Stimulated activated CD4-positive, alpha-beta T cell treated with anti-CD3 and anti-CD28 coated beads, Interleukin-15, amount 100 ng/mL, for 24 hours (primary cell): ENCODE data around the gene PARN.

Source experiments
- DNase-seq: peaks from one replicate; pipeline ENCODE4 v3.0.0-alpha.2; 2020

Gene PARN

DNA sequence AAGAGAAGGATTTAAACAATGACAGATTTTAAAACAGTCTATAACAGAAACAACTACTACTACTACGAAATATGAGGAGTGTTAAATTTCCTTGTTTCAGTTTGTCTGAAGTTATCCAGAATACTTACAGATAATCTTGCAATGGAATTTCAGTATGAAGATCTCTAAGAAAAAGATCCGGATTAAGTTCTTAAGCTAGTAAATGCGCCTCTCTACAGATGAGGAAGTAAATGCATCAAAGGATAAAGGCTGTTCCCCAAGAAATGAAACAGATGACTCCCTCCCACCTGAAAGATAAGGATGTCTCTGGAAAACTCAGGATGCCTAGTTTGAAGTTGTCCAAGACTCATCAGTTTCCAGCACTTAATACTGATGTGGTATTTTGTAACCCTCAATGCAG is 105.1 kb downstream of the PARN start:
- no peak for DNase-seq

DNA sequence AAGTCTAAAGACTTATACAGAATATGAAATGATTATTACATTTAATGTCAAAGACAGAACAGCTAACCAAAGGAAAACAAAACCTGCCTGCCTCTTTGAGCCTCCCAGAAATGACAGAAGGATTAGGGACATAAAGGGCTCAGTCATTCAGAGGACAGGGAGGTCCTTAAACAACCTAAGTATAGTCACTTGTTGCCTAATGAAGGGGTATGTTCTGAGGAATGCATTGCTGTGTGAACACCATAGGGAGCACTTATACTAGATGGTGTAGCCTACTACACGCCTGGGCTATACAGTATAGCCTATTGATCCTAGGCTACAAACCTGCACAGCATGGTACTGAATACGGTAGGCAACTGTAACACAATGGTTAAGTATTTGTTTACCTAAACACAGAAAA is 106.4 kb downstream of the PARN start:
- no peak for DNase-seq

DNA sequence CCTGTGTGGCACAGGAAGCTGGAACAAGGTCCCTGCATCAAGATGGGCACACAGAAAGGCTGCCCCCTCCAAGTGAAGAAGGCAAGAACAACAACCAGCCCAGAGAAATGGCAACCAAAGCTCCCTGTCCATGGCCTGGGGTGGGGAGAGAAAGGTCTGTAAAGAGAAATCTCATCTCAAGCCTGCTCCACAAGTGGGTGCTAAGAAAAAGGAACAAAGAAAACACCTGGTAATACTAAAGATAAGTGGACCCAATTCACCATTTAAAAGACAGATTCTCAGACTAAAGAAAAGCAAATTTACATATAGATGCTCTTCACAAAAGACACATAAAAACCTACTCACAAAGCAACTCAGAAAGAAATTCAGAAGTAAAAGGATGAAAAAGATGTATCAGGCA is 107.4 kb downstream of the PARN start:
- DNase-seq, result no peak

DNA sequence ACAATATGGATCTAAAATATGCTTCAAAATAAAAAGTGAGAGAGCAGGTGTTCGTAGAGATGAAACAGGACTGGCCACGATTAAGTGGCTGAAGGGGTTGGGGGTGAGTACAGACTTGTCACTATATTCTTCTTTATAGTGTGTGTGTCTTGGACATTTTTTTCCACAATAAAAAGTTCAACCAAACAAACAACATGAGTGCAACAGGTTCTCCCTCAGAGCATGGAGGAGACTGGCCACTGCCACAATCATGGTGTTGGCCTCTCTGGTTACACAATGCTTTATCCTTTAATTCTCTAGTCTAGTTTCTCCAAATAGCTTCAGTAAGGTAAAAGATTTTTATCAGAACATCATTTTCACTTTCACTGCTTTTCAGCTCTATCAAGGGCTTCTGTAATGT is 109.3 kb downstream of the PARN start:
- DNase-seq, result no peak

DNA sequence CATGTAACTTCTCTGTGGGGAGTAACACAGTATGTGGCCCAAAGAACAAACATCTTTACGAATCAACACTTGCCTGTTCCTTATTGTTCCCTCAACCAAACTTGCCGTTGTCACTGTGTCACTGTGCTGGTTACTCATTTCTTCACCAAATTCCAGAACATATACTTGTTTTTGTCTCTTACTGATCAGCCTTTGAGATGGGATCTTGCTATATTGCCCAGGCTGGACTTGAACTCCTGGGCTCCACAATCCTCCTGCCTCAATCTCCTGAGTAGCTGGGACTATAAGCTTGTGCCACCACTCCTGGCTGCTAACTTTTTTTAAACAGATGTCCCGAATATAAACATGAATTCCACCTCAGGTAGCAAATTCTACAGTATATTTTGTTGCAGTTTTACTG is 115.1 kb downstream of the PARN start:
- DNase-seq, result no peak

DNA sequence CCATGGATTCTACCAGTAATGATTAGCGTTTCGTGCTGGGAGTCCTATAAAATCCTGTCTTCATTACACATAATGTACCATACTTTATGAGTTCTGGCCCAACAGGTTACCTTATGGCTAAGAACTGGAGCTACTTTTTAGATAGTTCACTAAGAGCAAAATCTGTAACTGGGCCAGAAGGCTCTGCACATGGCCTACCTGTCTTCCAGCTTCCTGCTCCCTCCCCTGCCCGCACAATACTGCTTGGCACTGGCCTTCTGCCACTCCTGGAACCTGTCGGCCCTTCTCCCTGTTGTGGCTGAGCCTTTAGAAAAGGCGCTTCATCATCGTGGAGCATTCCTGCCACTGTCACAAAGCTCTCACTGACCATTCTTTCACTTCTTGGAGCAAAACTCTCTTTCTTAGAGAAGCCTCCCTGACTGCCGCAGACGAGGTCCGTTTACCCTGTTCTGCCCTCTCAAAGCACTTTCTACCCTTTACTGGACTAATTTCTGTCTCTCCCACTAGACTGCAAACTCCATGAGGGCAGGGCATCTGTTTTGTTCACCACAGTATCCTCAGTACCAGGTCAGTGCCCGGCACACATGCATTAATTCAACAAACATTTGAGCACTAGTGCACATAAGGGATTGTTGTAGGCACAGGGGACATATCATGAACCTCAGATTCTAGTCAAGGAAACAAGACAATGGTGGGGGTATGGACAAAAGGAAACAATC is 116.5 kb downstream of the PARN start:
- no peak for DNase-seq

DNA sequence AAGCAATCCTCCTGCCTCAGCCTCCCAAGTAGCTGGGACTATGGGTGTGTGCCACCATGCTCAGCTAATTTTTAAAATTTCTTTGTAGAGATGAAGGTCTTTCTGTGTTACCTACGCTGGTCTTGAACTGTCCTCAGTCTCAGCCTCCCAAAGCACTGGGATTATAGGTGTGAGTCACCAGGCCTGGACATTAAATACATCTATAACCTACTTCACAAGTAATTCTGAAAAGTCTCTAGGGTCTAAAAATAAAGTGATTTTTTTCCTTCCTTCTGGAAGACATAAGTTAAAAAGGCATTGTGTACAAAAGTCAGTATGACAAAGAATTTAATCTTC is 118.3 kb downstream of the PARN start:
- DNase-seq, result no peak

DNA sequence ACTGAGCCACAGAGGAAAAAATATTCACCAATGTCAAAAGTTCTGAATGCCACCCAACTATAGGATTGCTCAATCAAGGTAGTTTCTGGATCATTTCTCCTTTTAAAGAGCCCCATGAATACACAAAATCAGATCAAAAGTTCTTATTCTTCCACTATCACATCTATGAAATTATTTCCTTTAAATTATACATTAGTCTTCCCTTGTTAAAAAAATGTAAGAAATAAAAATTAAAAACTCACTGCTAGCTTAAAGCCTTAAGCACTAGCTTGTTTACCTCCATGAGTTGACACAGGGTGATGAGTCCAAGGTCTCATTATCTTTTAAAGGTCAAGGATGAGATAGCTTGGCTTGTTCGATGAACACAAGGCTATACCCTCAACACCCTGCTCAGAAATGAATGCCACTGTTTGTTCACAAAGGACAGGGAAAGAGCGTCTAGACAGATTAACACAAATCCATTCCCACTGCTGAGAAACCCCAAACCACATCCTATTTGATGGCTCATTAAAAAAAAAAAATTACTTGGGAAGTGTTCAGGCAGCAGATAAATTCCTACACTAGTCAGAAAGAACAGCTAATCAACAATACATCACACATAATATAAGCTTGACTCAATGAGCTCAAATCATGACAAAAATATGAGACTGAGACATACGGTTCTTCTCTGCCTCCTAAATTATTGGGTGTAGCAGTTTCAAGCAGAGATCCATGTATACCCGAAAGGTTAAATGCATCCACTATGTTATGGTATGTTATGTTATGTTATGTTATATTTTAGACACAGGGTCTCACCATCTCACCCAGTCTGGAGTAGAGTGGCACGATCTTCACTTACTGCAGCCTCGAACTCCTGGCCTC is 118.9 kb downstream of the PARN start:
- no peak for DNase-seq

DNA sequence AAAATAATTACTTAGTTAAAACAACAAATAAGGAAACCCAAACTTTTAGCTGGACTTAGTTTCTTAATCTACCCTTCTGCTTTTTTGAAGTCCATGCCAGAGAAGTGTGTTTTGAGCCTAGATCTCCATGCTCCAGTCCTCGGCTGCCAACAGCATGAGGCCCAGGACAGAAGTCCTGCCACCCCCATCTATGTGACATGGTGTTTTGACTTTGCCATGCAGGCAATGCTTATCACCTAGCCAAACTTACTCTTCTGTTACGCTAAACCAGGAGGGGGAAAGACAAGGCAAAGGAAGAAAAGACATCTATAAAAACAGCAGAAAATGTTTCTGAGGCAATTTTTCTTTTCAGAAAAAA is 119.5 kb downstream of the PARN start:
- no peak for DNase-seq

DNA sequence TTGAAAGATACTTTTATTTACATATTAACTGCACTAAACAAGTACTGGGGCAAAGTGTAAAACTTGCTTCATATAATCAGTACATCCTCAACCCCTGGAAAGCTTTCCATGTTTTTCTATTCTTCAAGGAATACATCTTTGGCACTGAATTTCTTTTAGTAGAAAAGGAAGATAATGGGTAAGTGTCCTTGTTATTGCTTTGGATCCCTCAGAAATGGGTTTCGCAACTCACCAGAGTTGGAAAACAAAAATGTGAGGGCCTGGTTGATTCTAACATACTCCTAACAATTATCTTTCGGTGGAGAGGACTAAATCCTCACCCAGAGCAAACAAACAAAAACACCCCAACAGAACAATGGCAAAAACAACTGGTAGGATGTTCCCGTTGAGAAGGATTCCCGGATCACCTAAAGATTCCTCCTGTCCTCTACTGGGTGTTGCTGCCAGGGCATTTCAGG is 120.4 kb downstream of the PARN start:
- no peak for DNase-seq

DNA sequence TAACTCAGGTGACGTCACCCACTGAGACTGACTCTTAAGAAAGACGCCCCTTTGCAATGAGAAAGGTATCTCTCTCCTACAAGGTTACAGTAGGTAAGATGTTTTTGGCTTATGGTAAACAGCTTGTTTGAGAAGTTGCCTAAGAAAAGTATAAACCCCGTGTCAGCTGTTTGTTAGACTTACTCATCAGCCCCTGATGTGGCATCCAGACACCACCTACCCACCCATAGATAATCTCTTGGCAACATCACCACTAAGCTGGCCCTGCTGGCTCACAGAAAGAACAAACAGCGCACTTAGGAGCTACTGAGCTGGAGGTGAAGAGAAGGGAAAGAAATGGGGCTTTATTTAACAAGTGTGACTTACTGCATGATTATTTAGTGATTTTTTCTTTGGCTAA is 121.0 kb downstream of the PARN start:
- DNase-seq, result no peak

DNA sequence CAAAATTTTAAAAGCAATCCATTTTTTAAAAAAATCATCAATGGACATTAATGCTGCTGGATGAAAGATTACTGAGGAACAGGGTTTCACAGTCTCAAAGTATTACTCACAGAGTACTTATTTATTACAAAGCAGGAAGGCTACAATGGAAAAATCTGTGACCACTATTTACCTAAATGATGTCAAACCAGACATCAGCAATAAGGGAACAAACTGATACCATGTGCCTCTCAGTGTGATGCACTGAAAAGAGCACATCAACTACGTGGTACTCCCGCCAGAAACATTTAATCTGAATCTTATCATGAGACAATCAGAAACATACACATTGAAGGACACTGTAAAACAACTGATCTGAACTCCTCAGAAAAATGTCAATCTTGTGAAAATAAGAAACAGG is 124.2 kb downstream of the PARN start:
- DNase-seq, result no peak

DNA sequence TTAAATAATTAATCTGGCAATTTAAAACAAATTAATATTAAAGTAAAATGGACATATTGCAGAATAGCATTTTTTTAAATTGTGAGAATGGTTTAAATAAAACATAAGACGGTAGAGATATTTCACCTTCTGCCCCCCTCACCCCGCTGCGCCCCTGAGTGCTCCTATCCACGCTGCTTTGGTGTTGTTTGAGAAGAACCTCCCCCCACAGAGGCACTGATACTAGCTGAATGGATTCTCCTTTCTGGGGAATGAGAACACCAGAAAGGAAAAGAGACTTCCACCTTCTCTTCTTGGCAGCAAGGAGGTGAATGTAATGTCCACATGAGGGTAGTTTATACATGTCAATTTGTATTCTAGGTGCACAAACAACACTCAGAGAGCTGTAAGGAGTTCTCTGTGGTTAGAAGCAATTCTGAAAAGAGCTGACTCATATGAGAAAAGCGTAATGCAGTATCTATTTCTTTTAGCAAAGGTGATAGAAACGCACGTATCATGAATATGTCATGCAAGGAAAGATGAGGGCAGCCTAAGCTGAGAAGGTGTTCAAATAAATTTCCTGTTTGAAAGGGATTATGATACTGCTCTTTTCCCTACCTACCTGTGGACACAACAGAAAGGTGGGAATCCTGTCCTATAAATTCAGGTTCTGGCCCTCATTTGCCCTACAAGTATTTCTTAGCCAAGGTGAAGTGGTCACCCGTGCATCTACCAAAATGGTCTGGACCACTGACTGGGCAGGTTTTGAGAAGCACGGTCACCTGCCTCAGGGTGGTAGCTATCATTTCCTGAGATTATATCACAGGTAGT is 126.9 kb downstream of the PARN start:
- no peak for DNase-seq

DNA sequence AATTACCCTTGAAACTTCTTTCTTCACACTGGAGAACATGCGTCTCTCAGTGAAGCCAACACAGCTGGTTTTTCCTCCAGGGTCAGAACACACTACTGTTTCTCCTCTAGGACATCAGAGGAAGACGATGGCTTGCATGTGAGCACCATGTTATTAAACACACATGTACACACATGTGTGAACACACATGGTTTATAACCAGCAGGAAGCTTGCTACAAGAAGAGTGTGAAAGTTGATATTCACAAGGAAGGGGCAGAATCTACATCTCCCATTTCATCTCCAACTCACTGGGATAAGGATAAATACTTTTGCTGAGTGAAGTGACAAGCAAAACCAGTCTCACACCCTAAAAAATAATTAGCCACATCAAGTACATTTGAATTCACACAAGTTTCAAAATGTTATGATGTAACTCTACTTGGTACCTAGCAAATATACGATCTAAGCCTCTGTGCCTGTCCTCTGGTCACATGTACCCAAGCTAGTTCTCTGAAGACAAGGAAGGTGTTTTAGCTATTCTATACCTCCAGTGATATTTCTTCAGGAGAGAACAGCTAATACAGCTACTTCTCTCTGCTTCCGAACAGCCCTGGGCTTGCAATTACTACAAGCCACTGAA is 127.7 kb downstream of the PARN start:
- no peak for DNase-seq

DNA sequence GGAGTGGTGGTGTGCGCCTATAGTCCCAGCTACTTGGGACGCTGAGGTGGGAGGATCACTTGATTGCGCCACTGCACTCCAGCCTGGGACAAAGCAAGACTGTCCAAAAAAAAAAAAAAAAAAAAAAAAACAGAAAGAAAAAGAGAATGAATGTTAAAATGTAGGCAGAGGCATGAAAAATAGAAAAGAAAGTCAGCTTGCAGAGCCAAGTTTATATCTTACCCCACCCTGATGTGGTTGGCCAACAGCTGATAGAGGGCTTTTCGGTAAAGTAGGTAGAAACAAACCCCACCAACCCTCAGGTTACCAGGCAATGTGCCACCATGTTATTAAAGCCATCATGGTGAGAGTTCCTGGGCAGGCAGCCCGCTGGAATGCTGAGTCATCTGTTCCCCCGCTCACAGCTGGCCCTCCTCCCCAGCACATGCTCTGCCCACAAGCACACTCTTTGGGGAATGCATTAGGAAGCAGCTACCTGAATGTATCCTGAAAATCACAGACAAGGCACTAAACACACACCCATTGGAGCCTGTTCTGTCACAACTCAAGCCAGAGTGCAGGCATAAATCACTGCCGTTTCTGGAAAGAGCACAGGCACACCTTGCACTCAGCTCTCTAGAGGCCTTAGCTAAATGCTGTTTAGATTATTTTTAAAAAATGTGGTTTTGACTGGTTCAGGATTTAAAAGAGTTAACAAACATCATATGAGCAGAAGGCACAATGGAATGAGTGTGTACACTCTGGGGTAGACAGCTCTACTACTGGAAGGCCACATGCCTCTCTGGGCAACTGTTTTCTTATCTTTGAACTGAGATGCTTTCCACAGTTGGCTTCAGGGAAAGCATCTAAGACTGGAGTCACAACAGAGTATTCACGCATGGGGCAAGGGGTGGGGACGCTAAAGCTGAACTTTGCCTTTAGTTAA is 128.5 kb downstream of the PARN start:
- DNase-seq, result peak; percentile 7

DNA sequence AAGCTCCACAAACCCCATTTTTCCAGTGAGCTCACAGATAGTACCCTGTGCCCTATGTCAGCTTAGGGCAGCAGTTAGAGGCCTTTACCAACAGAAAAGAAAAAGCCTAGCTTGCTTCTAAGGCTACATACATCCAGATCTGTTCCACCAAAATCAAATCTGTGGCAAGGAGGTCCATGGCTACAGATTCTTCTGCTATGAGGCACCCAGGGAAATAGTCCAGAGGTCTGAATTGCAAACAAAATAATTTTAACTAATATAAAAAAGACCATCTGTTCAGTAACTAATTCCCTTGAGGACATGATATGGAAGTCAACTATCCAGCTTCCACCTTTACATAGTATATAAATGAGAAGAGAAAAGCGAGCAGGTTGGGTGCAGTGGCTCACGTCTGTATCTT is 129.3 kb downstream of the PARN start:
- no peak for DNase-seq

DNA sequence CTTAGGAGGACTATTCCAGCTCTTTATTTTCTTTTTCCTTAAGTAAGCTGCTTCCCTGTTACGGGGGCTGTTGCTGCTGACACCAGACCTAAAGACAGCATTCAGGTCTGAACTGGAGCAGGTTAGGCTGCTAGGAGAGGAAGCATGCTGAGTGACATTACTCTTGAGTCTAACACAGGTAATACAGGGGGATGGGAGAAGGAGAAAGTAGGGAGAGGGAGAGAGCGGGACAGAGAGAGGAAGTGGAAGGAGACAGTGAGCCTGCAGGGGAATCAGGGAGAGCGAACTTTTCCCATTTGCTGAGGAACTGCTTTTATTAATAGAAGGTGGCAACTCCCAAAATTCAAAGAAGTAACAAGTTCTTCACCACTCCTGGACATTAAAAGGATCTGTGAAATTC is 130.9 kb downstream of the PARN start:
- no peak for DNase-seq

DNA sequence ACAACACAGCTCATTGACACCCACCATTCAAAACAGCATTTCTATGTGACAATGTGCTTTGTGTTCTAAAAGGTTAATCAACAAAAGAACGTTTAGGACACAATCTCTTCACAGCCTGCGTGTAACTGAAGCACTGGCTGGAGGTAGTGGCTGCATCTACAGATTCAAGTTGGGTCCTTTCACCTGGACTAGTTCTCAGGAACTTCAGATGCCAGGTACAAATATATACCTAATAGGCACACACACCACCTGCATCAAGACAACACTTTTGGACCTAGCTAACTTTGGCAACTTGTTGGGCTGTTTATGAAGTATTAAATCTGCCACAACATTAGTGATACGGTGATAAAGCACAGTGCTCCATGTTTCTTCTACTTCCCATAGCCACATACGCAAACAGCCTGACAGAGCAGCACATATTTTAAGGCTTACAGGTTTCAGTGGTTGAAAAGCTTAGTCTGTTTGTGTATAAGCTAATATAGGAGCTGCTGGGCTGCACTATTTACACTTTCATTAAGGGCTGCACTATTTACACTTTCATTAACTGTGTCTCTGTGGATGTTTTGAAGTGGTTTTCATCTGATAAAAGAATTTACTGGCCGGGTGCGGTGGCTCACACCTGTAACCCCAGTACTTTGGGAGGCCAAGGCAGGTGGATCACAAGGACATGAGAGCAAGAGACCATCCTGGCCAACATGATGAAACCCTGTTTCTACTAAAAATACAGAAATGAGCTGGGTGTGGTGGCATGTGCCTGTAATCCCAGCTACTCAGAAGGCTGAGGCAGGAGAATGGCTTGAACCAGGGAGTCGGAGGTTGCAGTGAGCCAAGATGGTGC is 132.6 kb downstream of the PARN start:
- no peak for DNase-seq

DNA sequence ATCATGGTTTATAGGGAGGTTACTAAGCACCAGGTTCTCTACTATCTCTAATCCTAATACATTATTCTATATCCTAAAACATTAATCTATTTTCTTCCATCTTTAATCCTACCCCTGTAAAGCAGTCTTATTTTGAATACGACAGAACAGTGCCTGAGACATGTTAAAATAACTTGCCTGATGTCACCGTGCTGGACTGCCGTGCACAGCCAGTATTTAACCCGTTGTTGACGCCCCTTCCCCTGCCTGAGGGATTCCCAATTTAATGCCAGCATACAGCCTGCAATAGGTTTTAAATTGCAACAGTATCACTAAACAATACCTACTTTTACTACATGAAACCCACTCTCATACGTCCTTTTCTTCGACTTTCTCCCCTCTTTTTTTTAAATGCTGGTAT is 133.3 kb downstream of the PARN start:
- no peak for DNase-seq

DNA sequence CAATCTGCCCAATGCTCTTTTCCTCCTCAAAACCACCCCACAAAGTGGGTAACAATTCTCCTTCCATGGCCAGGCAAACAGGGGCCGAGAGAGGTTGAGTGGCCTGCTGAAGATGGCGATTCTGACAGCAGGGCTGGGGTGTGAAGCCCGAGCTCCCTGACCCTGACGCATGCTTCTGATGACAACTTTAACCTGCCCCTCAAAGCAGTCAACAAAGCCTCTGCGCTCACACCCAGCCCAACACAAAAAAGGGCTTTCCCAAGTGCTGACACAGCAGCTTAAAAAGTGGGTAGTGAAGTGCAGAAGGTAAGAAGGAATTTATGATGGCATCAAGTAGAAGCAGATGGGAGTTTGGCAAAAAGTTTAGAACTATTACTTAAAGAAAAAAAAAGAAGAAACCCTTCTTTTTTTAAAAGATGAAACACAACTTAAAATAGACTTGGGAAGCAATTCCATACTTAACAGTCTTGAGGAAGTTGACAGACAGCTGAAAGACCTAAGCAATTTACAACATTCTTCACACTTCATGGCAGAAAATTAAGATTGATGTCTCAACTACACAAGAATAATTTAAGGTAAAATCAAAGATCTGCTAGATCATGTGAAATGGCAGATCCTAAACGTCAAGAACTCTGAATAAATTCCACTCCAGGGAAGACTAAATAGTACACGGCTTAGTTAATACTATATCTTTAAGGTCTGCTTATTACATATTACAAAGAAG is 133.9 kb downstream of the PARN start:
- no peak for DNase-seq
